ENCODE measurements around the gene ACVR1B. TPM values are rescaled to one million over a fixed set of nuclear protein-coding genes. Genes with fewer than 3 reads are reported as not detected.

ACVR1B gene
- total and polyA plus RNA-seq, 11 donors = 7.4 to 19.8 (median 11.6) TPM

DNA sequence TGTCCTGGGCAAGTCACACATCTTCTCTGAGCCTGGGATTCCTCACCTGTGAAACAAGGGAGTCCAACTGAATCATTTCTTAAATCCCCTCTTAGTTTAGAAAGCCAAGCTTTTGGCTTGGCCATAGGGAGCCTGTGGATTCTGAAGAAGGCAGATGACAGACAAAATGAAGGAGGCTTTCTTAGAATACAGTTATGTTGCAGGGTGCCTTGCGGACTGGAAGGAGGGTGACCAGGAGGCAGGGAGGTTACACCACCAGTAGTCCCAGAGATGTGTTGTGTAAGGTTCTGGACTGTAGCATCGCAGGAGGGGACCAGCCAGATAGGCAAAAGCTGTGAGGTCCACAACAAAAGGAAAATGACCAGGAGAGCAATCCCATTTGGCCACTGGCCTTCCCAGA, 8.2 kb upstream of the ACVR1B start:
- no peak overlapping the region for H3K4me3 ChIP-seq
- 95 to 99% (median 97%) methylated on average over 2 of the region's 2 CpGs for WGBS, 4 donors
- intact Hi-C loops (cut with DNase I) = no loop called here
- no peak overlapping the region for H3K27ac ChIP-seq
- peaks cover 0 to 15% (median 9%) of the 10 kb centered on the region in 12 donors for H3K4me1 ChIP-seq
- no peak for ATAC-seq
- H3K36me3 ChIP-seq = no peaks in the 10 kb centered on the region
- H3K27me3 ChIP-seq = no peaks in the 10 kb centered on the region
- no peak for DNase-seq
- H3K9me3 ChIP-seq = peaks cover 0 to 21% (median 8%) of the 10 kb centered on the region in 12 donors
- TF ChIP-seq, protein P1, sequence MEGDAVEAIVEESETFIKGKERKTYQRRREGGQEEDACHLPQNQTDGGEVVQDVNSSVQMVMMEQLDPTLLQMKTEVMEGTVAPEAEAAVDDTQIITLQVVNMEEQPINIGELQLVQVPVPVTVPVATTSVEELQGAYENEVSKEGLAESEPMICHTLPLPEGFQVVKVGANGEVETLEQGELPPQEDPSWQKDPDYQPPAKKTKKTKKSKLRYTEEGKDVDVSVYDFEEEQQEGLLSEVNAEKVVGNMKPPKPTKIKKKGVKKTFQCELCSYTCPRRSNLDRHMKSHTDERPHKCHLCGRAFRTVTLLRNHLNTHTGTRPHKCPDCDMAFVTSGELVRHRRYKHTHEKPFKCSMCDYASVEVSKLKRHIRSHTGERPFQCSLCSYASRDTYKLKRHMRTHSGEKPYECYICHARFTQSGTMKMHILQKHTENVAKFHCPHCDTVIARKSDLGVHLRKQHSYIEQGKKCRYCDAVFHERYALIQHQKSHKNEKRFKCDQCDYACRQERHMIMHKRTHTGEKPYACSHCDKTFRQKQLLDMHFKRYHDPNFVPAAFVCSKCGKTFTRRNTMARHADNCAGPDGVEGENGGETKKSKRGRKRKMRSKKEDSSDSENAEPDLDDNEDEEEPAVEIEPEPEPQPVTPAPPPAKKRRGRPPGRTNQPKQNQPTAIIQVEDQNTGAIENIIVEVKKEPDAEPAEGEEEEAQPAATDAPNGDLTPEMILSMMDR (IDR thresholded peaks at IDR 0.05) = no peak
- TF ChIP-seq POLR2A (IDR thresholded peaks at IDR 0.05) = no peak

DNA sequence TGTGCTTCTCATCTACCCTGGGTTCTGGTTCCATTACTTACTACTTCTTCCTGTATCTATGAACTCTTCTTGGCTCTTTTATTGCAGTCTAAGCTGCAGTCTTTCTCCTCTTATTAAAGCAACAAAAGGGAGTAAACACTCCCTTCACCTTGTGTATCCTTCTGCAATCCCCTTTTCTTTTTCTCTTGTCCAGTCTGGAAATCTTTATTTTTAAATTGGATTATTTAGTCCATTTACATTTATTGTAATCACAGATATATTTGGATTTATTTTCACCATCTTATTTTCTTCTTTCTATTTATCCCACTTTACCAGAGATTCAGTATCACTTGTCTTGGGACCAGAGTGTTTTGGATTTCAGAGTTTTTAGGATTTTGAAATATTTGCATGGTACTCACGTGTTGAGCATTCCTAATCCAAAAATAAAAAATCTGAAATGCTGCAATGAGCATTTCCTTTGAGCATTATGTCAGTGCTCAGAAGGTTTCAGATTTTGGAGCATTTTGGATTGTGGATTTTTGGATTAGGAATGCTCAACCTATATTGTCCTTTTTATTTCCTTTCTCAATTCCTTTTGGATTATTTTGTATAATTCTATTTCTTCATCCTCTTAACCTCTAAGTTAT, 6.8 kb upstream of the ACVR1B start:
- no peak for TF ChIP-seq POLR2A (IDR thresholded peaks at IDR 0.05)
- TF ChIP-seq, protein P1 (IDR thresholded peaks at IDR 0.05) = no peak
- ATAC-seq = no peak

DNA sequence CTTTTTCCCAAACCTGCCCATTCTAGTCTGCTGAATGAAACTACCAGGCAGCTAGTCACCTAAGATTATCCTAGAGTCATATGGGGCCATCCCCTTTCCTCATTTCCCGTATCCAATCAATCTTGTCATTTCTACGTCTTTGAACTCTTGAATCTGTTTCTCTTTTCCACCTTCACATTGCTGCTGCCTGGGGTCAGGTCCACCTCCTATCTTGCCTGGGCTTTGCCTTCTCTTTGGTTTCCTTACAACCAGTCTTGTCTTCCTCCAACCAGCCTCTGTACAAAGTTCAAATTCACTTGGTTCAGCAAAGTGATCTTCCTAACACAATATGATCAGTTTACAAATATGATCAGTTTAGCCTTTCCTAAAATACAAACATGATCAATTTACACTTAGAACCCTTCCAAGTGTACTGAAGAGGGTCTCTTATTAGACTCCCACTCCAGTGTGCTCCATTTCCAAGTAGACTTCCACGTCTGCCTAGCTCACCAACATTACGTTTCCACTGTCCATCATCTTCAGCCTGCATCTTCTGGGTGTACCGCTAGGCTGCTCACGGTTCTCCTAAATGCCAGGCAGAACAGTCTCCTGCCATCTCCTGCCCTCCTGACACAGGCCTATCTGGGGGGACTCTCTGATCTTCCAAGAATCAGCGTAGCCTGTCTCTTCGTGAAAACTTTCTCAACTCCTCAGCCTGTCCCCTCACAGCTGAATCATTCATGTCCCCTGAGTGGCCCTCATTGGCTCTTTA, 4.1 kb upstream of the ACVR1B start:
- WGBS, 4 donors = 92 to 96% (median 95%) methylated on average over 8 of the region's 8 CpGs
- no peak overlapping the region for H3K4me3 ChIP-seq
- H3K27ac ChIP-seq = no peak overlapping the region
- peaks cover 0 to 21% (median 8%) of the 10 kb centered on the region in 12 donors for H3K9me3 ChIP-seq
- no peak for DNase-seq
- H3K27me3 ChIP-seq = no peaks in the 10 kb centered on the region
- no peaks in the 10 kb centered on the region for H3K36me3 ChIP-seq
- ATAC-seq = no peak
- intact Hi-C loops (cut with DNase I) = no loop called here
- H3K4me1 ChIP-seq = peaks cover 0 to 9% (median 4%) of the 10 kb centered on the region in 12 donors
- TF ChIP-seq, protein P1 (IDR thresholded peaks at IDR 0.05) = no peak
- TF ChIP-seq POLR2A (IDR thresholded peaks at IDR 0.05) = no peak

More for the DNA sequence above, 6.8 kb upstream of the ACVR1B start:
- WGBS, 4 donors = 94 to 100% (median 96%) methylated on average over 1 of the region's 1 CpG
- no peaks in the 10 kb centered on the region for H3K27me3 ChIP-seq
- peaks cover 0 to 21% (median 8%) of the 10 kb centered on the region in 12 donors for H3K9me3 ChIP-seq
- no peak overlapping the region for H3K27ac ChIP-seq
- intact Hi-C loops (cut with DNase I) = no loop called here
- no peak overlapping the region for H3K4me3 ChIP-seq
- DNase-seq = no peak
- peaks cover 0 to 15% (median 9%) of the 10 kb centered on the region in 12 donors for H3K4me1 ChIP-seq
- H3K36me3 ChIP-seq = no peaks in the 10 kb centered on the region

DNA sequence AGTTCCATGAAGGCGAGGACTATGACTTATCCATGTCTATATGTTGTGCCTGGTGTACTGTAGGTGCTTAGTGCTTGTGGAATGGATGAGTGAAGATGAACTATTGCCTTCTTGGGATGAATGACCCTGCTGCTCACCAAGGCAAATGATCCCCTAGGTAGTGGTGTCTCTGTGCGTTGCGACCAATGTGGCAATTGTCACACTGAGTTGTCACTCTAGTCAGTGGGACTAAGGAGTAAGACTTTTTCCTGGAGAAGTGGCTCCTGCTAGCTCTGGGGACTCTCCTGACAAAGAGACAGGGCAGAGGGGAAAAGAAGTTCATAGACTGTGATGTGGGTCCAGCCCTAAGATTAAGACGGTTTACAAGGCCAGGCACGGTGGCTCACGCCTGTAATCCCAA, 3.4 kb upstream of the ACVR1B start:
- intact Hi-C loops (cut with DNase I) = no loop called here

More for the DNA sequence above, 3.4 kb upstream of the ACVR1B start:
- ATAC-seq (no peak), DNase-seq (no peak)
- TF ChIP-seq, protein P1 (IDR thresholded peaks at IDR 0.05) = no peak
- no peak for TF ChIP-seq POLR2A (IDR thresholded peaks at IDR 0.05)
- H3K4me1 ChIP-seq = peaks cover 0 to 15% (median 6%) of the 10 kb centered on the region in 12 donors
- no peaks in the 10 kb centered on the region for H3K36me3 ChIP-seq
- no peak overlapping the region for H3K27ac ChIP-seq
- H3K27me3 ChIP-seq = no peaks in the 10 kb centered on the region
- H3K4me3 ChIP-seq = no peak overlapping the region
- WGBS, 4 donors = 92 to 96% (median 95%) methylated on average over 6 of the region's 6 CpGs
- peaks cover 0 to 21% (median 8%) of the 10 kb centered on the region in 12 donors for H3K9me3 ChIP-seq

Measured in heart left ventricle (tissue), 16 donors.